ENCODE results near the gene CTPS1. TPM values are rescaled to one million over a fixed set of nuclear protein-coding genes. Genes with fewer than 3 reads are reported as not detected.

CTPS1 gene
- polyA plus RNA-seq, 1 donor (not counting 4 experiments of a cell fraction or from before 2014, with no cell fraction given), result 43.3 TPM

- H3K27ac ChIP-seq (ENCODE audit: control insufficient read depth, insufficient read depth, low read length), result peak overlapping the region; percentile 85
- dilution Hi-C loops (cut with MboI; ENCODE audit: extremely low pct_ligation_motif_present, low sequenced_read_pairs), result no loop called here
- peaks cover 12% of the 10 kb centered on the region for H4K20me1 ChIP-seq (ENCODE audit: control insufficient read depth, extremely low read depth, insufficient read depth, low read length)
- no peaks in the 10 kb centered on the region for H3K9me1 ChIP-seq (ENCODE audit: control insufficient read depth, extremely low read depth, insufficient read depth, low read length)
- no peak for TF ChIP-seq EZH2 (IDR thresholded peaks at IDR 0.05; ENCODE audit: low read length)
- peak overlapping the region; percentile 62 to 87 (median 67) for H3K4me3 ChIP-seq (ENCODE audit: control insufficient read depth in 2 of 3, extremely low read depth in 1 of 3, insufficient read depth in 2 of 3, low read depth in 1 of 3, low read length in 3 of 3)
- peak overlapping the region; percentile 90 for H3K9ac ChIP-seq (ENCODE audit: control insufficient read depth, extremely low read depth, insufficient read depth, low read length)
- peaks cover 39% of the 10 kb centered on the region for H3K79me2 ChIP-seq (ENCODE audit: control insufficient read depth, insufficient read depth, low read length)
- H3K4me1 ChIP-seq (ENCODE audit: control insufficient read depth, extremely low read depth, insufficient read depth, low read length), result peaks cover 31% of the 10 kb centered on the region
- FAIRE-seq (no peak), DNase-seq (ENCODE audit: low read depth, low spot score) (no peak)
- H3K9me3 ChIP-seq (ENCODE audit: control insufficient read depth, low read depth, low read length), result no peaks in the 10 kb centered on the region
- H2AFZ ChIP-seq (ENCODE audit: control insufficient read depth, low read length), result peak overlapping the region; percentile 89
- H3K4me2 ChIP-seq (ENCODE audit: control insufficient read depth, extremely low read depth, insufficient read depth, low read depth, low read length), result peak overlapping the region; percentile 77
- H3K36me3 ChIP-seq (ENCODE audit: control insufficient read depth in 2 of 2, extremely low read depth in 1 of 2, insufficient read depth in 2 of 2, low read length in 2 of 2), result peaks cover 0 to 19% of the 10 kb centered on the region in 2 experiments
- H3K27me3 ChIP-seq (ENCODE audit: control insufficient read depth, extremely low read depth, insufficient read depth, low read length), result no peaks in the 10 kb centered on the region
Measured at GRCh38 chr1:40978886-40979240, 633 bp upstream of the CTPS1 start.

GRCh38 chr1:40980068-40980452, 564 bp downstream of the CTPS1 start:
- Histone ChIP-seq H4K20me1 (ENCODE audit: control insufficient read depth, extremely low read depth, insufficient read depth, low read length) (peaks cover 16% of the 10 kb centered on the region), H3K27ac (ENCODE audit: control insufficient read depth, insufficient read depth, low read length) (peak overlapping the region; percentile 85), H3K4me1 (ENCODE audit: control insufficient read depth, extremely low read depth, insufficient read depth, low read length) (peaks cover 38% of the 10 kb centered on the region), H3K4me2 (ENCODE audit: control insufficient read depth, extremely low read depth, insufficient read depth, low read depth, low read length) (peak overlapping the region; percentile 99), H3K36me3 (ENCODE audit: control insufficient read depth in 2 of 2, extremely low read depth in 1 of 2, insufficient read depth in 2 of 2, low read length in 2 of 2) (peaks cover under 1 to 28% of the 10 kb centered on the region in 2 experiments), H3K9me3 (ENCODE audit: control insufficient read depth, low read depth, low read length) (no peaks in the 10 kb centered on the region), H3K9me1 (ENCODE audit: control insufficient read depth, extremely low read depth, insufficient read depth, low read length) (no peaks in the 10 kb centered on the region), H3K9ac (ENCODE audit: control insufficient read depth, extremely low read depth, insufficient read depth, low read length) (peak overlapping the region; percentile 90), H2AFZ (ENCODE audit: control insufficient read depth, low read length) (no peak overlapping the region), H3K4me3 (ENCODE audit: control insufficient read depth in 2 of 3, extremely low read depth in 1 of 3, insufficient read depth in 2 of 3, low read depth in 1 of 3, low read length in 3 of 3) (peak overlapping the region; percentile 67 to 97 (median 87)), H3K27me3 (ENCODE audit: control insufficient read depth, extremely low read depth, insufficient read depth, low read length) (no peaks in the 10 kb centered on the region), H3K79me2 (ENCODE audit: control insufficient read depth, insufficient read depth, low read length) (peaks cover 51% of the 10 kb centered on the region)
- TF ChIP-seq EZH2 (IDR thresholded peaks at IDR 0.05; ENCODE audit: low read length) (no peak), CTCF (optimal IDR thresholded peaks at IDR 0.05 in 1 of 3, IDR thresholded peaks at IDR 0.05 in 1 of 3, conservative IDR thresholded peaks at IDR 0.05 in 1 of 3; ENCODE audit: extremely low read depth in 1 of 3, insufficient read depth in 2 of 3, low read length in 3 of 3) (no peak)
- FAIRE-seq (no peak), DNase-seq (ENCODE audit: low read depth, low spot score) (no peak)
- dilution Hi-C loops (cut with MboI; ENCODE audit: extremely low pct_ligation_motif_present, low sequenced_read_pairs), result no loop called here

Measured in keratinocyte (primary cell).